Lower leg skin (tissue), 3 donors: ENCODE results near the gene PODXL2.

Experiments used
- CTCF ChIP-seq, 3 donors: fragments of 450-650 bp; IDR thresholded peaks; one replicate each; pipeline ENCODE4 v1.5.1; 2016; ENCODE audit warnings: antibody characterized with exemption in 3 of 3, mild to moderate bottlenecking in 3 of 3, moderate library complexity in 2 of 3
- POLR2A ChIP-seq, 2 donors: fragments of 450-650 bp; IDR thresholded peaks; one replicate each; pipeline ENCODE4 v1.6.1; 2016 to 2017; ENCODE audit warnings: antibody characterized with exemption in 2 of 2, mild to moderate bottlenecking in 1 of 2, moderate library complexity in 1 of 2

GRCh38 chr3:127673191-127674100 is 44.5 kb downstream of the PODXL2 start:
- TF ChIP-seq CTCF (IDR thresholded peaks at IDR 0.05) (no peak), POLR2A (IDR thresholded peaks at IDR 0.05) (no peak)
